ENCODE data around the gene COPS3. TPM values are rescaled to one million over a fixed set of nuclear protein-coding genes. Genes with fewer than 3 reads are reported as not detected.

COPS3 gene
- total and polyA plus RNA-seq, 9 of the 15 experiments (the other 6 are each of a cell fraction or from before 2014, with no cell fraction given), result 92.4 to 295 (median 167) TPM

- ChIA-PET CTCF (ENCODE audit: low intra/inter-chr PET ratio) (no interaction called here), POLR2A (no interaction called here)
- intact Hi-C loops (cut with micrococcal nuclease), result no loop called here
- no peak for DNase-seq (ENCODE audit: extremely low read depth in 1 of 4, low spot score in 3 of 4)
- in situ Hi-C loops (cut with MboI), result no loop called here
- no peaks in the 10 kb centered on the region for H3K9me3 ChIP-seq (replicated peaks; ENCODE audit: control insufficient read depth, insufficient read depth, low read depth, low read length)
- TF ChIP-seq, protein P1, sequence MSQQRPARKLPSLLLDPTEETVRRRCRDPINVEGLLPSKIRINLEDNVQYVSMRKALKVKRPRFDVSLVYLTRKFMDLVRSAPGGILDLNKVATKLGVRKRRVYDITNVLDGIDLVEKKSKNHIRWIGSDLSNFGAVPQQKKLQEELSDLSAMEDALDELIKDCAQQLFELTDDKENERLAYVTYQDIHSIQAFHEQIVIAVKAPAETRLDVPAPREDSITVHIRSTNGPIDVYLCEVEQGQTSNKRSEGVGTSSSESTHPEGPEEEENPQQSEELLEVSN (IDR thresholded peaks at IDR 0.05; ENCODE audit: borderline replicate concordance in 1 of 2, extremely low read depth in 1 of 2, insufficient read depth in 1 of 2, insufficient read length in 1 of 2, low read depth in 1 of 2, low read length in 1 of 2, poor library complexity in 1 of 2, severe bottlenecking in 1 of 2), result no peak
- TF ChIP-seq, protein P2, sequence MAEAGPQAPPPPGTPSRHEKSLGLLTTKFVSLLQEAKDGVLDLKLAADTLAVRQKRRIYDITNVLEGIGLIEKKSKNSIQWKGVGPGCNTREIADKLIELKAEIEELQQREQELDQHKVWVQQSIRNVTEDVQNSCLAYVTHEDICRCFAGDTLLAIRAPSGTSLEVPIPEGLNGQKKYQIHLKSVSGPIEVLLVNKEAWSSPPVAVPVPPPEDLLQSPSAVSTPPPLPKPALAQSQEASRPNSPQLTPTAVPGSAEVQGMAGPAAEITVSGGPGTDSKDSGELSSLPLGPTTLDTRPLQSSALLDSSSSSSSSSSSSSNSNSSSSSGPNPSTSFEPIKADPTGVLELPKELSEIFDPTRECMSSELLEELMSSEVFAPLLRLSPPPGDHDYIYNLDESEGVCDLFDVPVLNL (CRISPR knock-in tag; IDR thresholded peaks at IDR 0.05; ENCODE audit: low read depth), result no peak
- no peak for TF ChIP-seq TBP (optimal IDR thresholded peaks at IDR 0.05; ENCODE audit: low read depth, low read length)
- no peak for TF ChIP-seq SAFB2 (IDR thresholded peaks at IDR 0.05; ENCODE audit: borderline replicate concordance, low read depth, low read length, severe bottlenecking)
- no peak for TF ChIP-seq KAT8 (IDR thresholded peaks at IDR 0.05; ENCODE audit: low read depth)
- no peak for TF ChIP-seq ZNF740 (CRISPR knock-in tag; IDR thresholded peaks at IDR 0.05)
- no peak for TF ChIP-seq ZNF740 (tag; IDR thresholded peaks at IDR 0.05)
- no peak for TF ChIP-seq POLR2A (conservative IDR thresholded peaks at IDR 0.05)
- no peak for TF ChIP-seq PTRF (tag; IDR thresholded peaks at IDR 0.05)
- no peak for TF ChIP-seq CBX3 (IDR thresholded peaks at IDR 0.05; ENCODE audit: borderline replicate concordance in 1 of 2, low read length in 2 of 2)
- no peak for TF ChIP-seq MYNN (IDR thresholded peaks at IDR 0.05)
- no peak for TF ChIP-seq MYNN (CRISPR knock-in tag; IDR thresholded peaks at IDR 0.05)
- BruUV-seq (replicated peaks), result no TSS peak
- no peak overlapping the region for H2AFZ ChIP-seq (ENCODE audit: low read depth, low read length)
- H3K27ac ChIP-seq (ENCODE audit: extremely low read depth, low read depth, low read length), result no peak overlapping the region
- peaks cover 6 to 12% of the 10 kb centered on the region in 2 experiments; a peak in 4 of 5 replicates for H3K4me1 ChIP-seq (replicated peaks in 1 of 2; ENCODE audit: control insufficient read depth in 2 of 2, insufficient read depth in 2 of 2, low read length in 2 of 2)
- H3K9me1 ChIP-seq (ENCODE audit: control insufficient read depth, insufficient read depth, low read length), result no peaks in the 10 kb centered on the region
- ATAC-seq, result no peak
- FAIRE-seq, result no peak
- H3K4me3 ChIP-seq, result no peak overlapping the region
- no peak overlapping the region for H3K9ac ChIP-seq (ENCODE audit: insufficient read depth in 1 of 2, low read depth in 2 of 2, low read length in 2 of 2)
- H3K79me2 ChIP-seq (ENCODE audit: control insufficient read depth, insufficient read depth, low read length), result peaks cover 5% of the 10 kb centered on the region; the same call in 1 of the 3 replicates
- no peaks in the 10 kb centered on the region for H3K27me3 ChIP-seq (ENCODE audit: control insufficient read depth in 2 of 2, insufficient read depth in 2 of 2, low read length in 2 of 2)
- 76% methylated on average over 4 of the region's 5 CpGs for WGBS (ENCODE audit: insufficient coverage, low coverage, missing lambda C conversion rate)
- H3K36me3 ChIP-seq (ENCODE audit: control insufficient read depth, insufficient read depth, low read length), result no peaks in the 10 kb centered on the region
- H3K4me2 ChIP-seq (ENCODE audit: insufficient read depth, low read length), result no peak overlapping the region
- H4K20me1 ChIP-seq (replicated peaks; ENCODE audit: control insufficient read depth, insufficient read depth, low read length), result no peaks in the 10 kb centered on the region
Measured at GRCh38 chr17:17285951-17286350, 4.9 kb upstream of the COPS3 start.

All from K562 (cell line).